ENCODE data around the gene NPY4R.
"Not testable (repeated sequence)": the region's sequence is repeated elsewhere in the genome, so short reads cannot be mapped to it uniquely, and the experiment has no call there.

The NPY4R gene

GRCh38 chr10:46412665-46413064 is 53.1 kb downstream of the NPY4R start:
- not testable (repeated sequence) for DNase-seq (ENCODE audit: insufficient read length, low spot score); FAIRE-seq

DNA sequence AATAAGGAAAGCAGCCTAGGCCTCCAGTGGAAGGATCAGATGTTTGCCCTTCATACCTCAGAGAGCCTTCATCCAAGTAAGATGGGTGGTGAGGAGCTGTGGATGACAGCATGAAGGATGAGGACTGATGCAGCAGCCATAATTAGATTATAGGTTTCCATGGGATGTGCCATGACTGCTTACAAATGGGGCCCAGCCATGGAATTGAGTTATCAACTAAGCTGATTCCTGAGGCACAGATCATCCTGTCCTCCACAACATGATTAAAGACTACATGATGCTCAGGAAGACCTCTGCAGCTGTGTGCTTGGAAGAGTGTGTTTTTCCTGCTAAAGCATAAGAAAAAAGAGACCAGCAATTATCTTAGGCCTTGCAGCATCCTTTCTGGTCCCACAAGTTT is 54.6 kb downstream of the NPY4R start:
- not testable (repeated sequence) for FAIRE-seq; DNase-seq (ENCODE audit: insufficient read length, low spot score)
